Measurements from ENCODE around the gene ANTXR2.
"Not testable (repeated sequence)": the region's sequence is repeated elsewhere in the genome, so short reads cannot be mapped to it uniquely, and the experiment has no call there.

DNA sequence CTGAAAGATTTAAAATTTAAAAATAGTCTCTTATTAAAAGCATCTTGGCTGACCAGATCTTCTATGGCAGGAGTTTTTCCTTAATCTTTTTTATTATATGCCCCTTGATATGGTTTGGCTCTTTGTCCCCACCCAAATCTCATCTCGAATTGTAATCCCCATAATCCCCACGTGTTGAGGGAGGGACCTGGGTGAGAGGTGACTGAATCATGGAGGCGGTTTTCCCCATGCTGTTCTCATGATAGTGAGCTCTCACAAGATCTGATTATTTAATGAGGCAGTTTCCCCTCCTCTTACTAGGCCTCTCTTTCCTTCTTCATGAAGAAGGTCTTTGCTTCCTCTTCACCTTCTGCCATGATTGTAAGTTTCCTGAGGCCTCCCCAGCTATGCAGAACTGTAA, 74.0 kb downstream of the ANTXR2 start:
- not testable (repeated sequence) for TF ChIP-seq TEAD4 (IDR thresholded peaks at IDR 0.05; ENCODE audit: low read depth, low read length); POLR2A (IDR thresholded peaks at IDR 0.05; ENCODE audit: control extremely low read depth in 1 of 2, low read depth in 2 of 2, low read length in 2 of 2); CEBPB (IDR thresholded peaks at IDR 0.05; ENCODE audit: low read depth, low read length); HDAC6 (IDR thresholded peaks at IDR 0.05; ENCODE audit: low read depth, low read length); TAF1 (IDR thresholded peaks at IDR 0.05; ENCODE audit: low read depth, low read length)
- TF ChIP-seq, protein P1, sequence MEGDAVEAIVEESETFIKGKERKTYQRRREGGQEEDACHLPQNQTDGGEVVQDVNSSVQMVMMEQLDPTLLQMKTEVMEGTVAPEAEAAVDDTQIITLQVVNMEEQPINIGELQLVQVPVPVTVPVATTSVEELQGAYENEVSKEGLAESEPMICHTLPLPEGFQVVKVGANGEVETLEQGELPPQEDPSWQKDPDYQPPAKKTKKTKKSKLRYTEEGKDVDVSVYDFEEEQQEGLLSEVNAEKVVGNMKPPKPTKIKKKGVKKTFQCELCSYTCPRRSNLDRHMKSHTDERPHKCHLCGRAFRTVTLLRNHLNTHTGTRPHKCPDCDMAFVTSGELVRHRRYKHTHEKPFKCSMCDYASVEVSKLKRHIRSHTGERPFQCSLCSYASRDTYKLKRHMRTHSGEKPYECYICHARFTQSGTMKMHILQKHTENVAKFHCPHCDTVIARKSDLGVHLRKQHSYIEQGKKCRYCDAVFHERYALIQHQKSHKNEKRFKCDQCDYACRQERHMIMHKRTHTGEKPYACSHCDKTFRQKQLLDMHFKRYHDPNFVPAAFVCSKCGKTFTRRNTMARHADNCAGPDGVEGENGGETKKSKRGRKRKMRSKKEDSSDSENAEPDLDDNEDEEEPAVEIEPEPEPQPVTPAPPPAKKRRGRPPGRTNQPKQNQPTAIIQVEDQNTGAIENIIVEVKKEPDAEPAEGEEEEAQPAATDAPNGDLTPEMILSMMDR (IDR thresholded peaks at IDR 0.05; ENCODE audit: control extremely low read depth in 1 of 3, insufficient read depth in 1 of 3, low read depth in 1 of 3, low read length in 3 of 3) = not testable (repeated sequence)
- TF ChIP-seq, protein P2, sequence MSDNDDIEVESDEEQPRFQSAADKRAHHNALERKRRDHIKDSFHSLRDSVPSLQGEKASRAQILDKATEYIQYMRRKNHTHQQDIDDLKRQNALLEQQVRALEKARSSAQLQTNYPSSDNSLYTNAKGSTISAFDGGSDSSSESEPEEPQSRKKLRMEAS (IDR thresholded peaks at IDR 0.05) = not testable (repeated sequence)

Measured in H1 (cell line).